ENCODE data around the gene C10orf53. TPM values are rescaled to one million over a fixed set of nuclear protein-coding genes. Genes with fewer than 3 reads are reported as not detected.

C10orf53 gene
- not detected for total RNA-seq

GRCh38 chr10:49679480-49679893 is at the start of gene C10orf53:
C10orf53 (plus strand) TSS chr10:49679651; CDS start chr10:49679698, 47 bp downstream.
- H3K36me3 Mint-ChIP-seq (ENCODE audit: low read depth) = peaks cover 5% of the 10 kb centered on the region
- no peak within 1 kb of the TSS for H3K27ac Mint-ChIP-seq
- POLR2A ChIA-PET = no interaction called here
- peaks cover 18% of the 10 kb centered on the region for H3K9me3 Mint-ChIP-seq
- H3K27me3 Mint-ChIP-seq = peaks cover 57% of the 10 kb centered on the region
- peaks cover 3% of the 10 kb centered on the region for H3K4me1 Mint-ChIP-seq
- H3K4me3 Mint-ChIP-seq = peak within 1 kb of the TSS; percentile 16
- CTCF ChIA-PET = interaction anchor here (1.0 kb wide), 1 partner anchor 8 kb away, joined by 3 read pairs; no protein-coding TSS in a partner anchor
- peak; percentile 34 for DNase-seq

GRCh38 chr10:49631975-49632374 is 47.5 kb upstream of the C10orf53 start:
- H3K4me1 Mint-ChIP-seq = no peaks in the 10 kb centered on the region
- no peak overlapping the region for H3K27ac Mint-ChIP-seq
- ChIA-PET CTCF (no interaction called here), POLR2A (no interaction called here)
- H3K36me3 Mint-ChIP-seq (ENCODE audit: low read depth) = no peaks in the 10 kb centered on the region
- H3K27me3 Mint-ChIP-seq = peaks cover 17% of the 10 kb centered on the region
- no peaks in the 10 kb centered on the region for H3K9me3 Mint-ChIP-seq
- no peak for DNase-seq
- H3K4me3 Mint-ChIP-seq = no peak overlapping the region

GRCh38 chr10:49632406-49633317 is 46.8 kb upstream of the C10orf53 start:
- POLR2A ChIA-PET = no interaction called here
- H3K4me1 Mint-ChIP-seq = no peaks in the 10 kb centered on the region
- no peak for DNase-seq
- peaks cover 23% of the 10 kb centered on the region for H3K27me3 Mint-ChIP-seq
- no peaks in the 10 kb centered on the region for H3K9me3 Mint-ChIP-seq
- H3K36me3 Mint-ChIP-seq (ENCODE audit: low read depth) = no peaks in the 10 kb centered on the region
- no peak overlapping the region for H3K27ac Mint-ChIP-seq
- CTCF ChIA-PET = no interaction called here
- H3K4me3 Mint-ChIP-seq = no peak overlapping the region

GRCh38 chr10:49633327-49634068 is 46.0 kb upstream of the C10orf53 start:
- no peak for DNase-seq
- H3K4me3 Mint-ChIP-seq = no peak overlapping the region
- CTCF ChIA-PET = no interaction called here
- H3K27ac Mint-ChIP-seq = no peak overlapping the region
- no peaks in the 10 kb centered on the region for H3K36me3 Mint-ChIP-seq (ENCODE audit: low read depth)
- no peaks in the 10 kb centered on the region for H3K4me1 Mint-ChIP-seq
- H3K27me3 Mint-ChIP-seq = peaks cover 29% of the 10 kb centered on the region
- POLR2A ChIA-PET = no interaction called here
- no peaks in the 10 kb centered on the region for H3K9me3 Mint-ChIP-seq

GRCh38 chr10:49634069-49634660 is 45.3 kb upstream of the C10orf53 start:
- no peak for DNase-seq
- Mint-ChIP-seq H3K4me3 (no peak overlapping the region), H3K36me3 (ENCODE audit: low read depth) (no peaks in the 10 kb centered on the region), H3K4me1 (no peaks in the 10 kb centered on the region), H3K9me3 (no peaks in the 10 kb centered on the region), H3K27me3 (peaks cover 30% of the 10 kb centered on the region), H3K27ac (no peak overlapping the region)
- CTCF ChIA-PET = interaction anchor here (0.7 kb wide), 1 partner anchor 10 kb away, joined by 3 read pairs; no protein-coding TSS in a partner anchor
- POLR2A ChIA-PET = no interaction called here

GRCh38 chr10:49642311-49642710 is 37.1 kb upstream of the C10orf53 start:
- no peak overlapping the region for H3K4me3 Mint-ChIP-seq
- no peaks in the 10 kb centered on the region for H3K9me3 Mint-ChIP-seq
- ChIA-PET CTCF (no interaction called here), POLR2A (no interaction called here)
- H3K27ac Mint-ChIP-seq = no peak overlapping the region
- H3K4me1 Mint-ChIP-seq = no peaks in the 10 kb centered on the region
- peaks cover 20% of the 10 kb centered on the region for H3K27me3 Mint-ChIP-seq
- no peaks in the 10 kb centered on the region for H3K36me3 Mint-ChIP-seq (ENCODE audit: low read depth)
- DNase-seq = no peak

- peaks cover 12% of the 10 kb centered on the region for H3K27me3 Mint-ChIP-seq
- H3K27ac Mint-ChIP-seq = no peak overlapping the region
- no peak overlapping the region for H3K4me3 Mint-ChIP-seq
- H3K4me1 Mint-ChIP-seq = peaks cover under 1% of the 10 kb centered on the region
- ChIA-PET CTCF (no interaction called here), POLR2A (no interaction called here)
- H3K9me3 Mint-ChIP-seq = no peaks in the 10 kb centered on the region
- DNase-seq = no peak
- H3K36me3 Mint-ChIP-seq (ENCODE audit: low read depth) = no peaks in the 10 kb centered on the region
Observed at GRCh38 chr10:49643241-49644034, 36.0 kb upstream of the C10orf53 start.

GRCh38 chr10:49644035-49644646 is 35.3 kb upstream of the C10orf53 start:
- Mint-ChIP-seq H3K4me1 (peaks cover 6% of the 10 kb centered on the region), H3K4me3 (no peak overlapping the region), H3K27me3 (peaks cover 11% of the 10 kb centered on the region), H3K9me3 (no peaks in the 10 kb centered on the region), H3K27ac (no peak overlapping the region), H3K36me3 (ENCODE audit: low read depth) (no peaks in the 10 kb centered on the region)
- CTCF ChIA-PET = interaction anchor here (1.0 kb wide), 1 partner anchor 10 kb away, joined by 3 read pairs; no protein-coding TSS in a partner anchor
- POLR2A ChIA-PET = no interaction called here
- DNase-seq = no peak

- DNase-seq = no peak
- Mint-ChIP-seq H3K4me1 (peaks cover 18% of the 10 kb centered on the region), H3K27ac (no peak overlapping the region), H3K9me3 (no peaks in the 10 kb centered on the region), H3K36me3 (ENCODE audit: low read depth) (no peaks in the 10 kb centered on the region), H3K27me3 (peaks cover 3% of the 10 kb centered on the region), H3K4me3 (no peak overlapping the region)
- POLR2A ChIA-PET = no interaction called here
- CTCF ChIA-PET = no interaction called here
Observed at GRCh38 chr10:49645417-49645816, 34.0 kb upstream of the C10orf53 start.

- no peaks in the 10 kb centered on the region for H3K36me3 Mint-ChIP-seq (ENCODE audit: low read depth)
- H3K27ac Mint-ChIP-seq = no peak overlapping the region
- peaks cover 18% of the 10 kb centered on the region for H3K4me1 Mint-ChIP-seq
- peaks cover 3% of the 10 kb centered on the region for H3K27me3 Mint-ChIP-seq
- no peaks in the 10 kb centered on the region for H3K9me3 Mint-ChIP-seq
- no peak for DNase-seq
- POLR2A ChIA-PET = no interaction called here
- CTCF ChIA-PET = no interaction called here
- no peak overlapping the region for H3K4me3 Mint-ChIP-seq
Observed at GRCh38 chr10:49645871-49646870, 33.3 kb upstream of the C10orf53 start.

GRCh38 chr10:49647554-49647953 is 31.9 kb upstream of the C10orf53 start:
- peaks cover 18% of the 10 kb centered on the region for H3K4me1 Mint-ChIP-seq
- DNase-seq = no peak
- POLR2A ChIA-PET = no interaction called here
- CTCF ChIA-PET = no interaction called here
- peaks cover 3% of the 10 kb centered on the region for H3K27me3 Mint-ChIP-seq
- no peak overlapping the region for H3K27ac Mint-ChIP-seq
- H3K9me3 Mint-ChIP-seq = no peaks in the 10 kb centered on the region
- H3K36me3 Mint-ChIP-seq (ENCODE audit: low read depth) = no peaks in the 10 kb centered on the region
- H3K4me3 Mint-ChIP-seq = no peak overlapping the region
